Activated effector memory CD4-positive, alpha-beta T cell treated with Interleukin-2 at 50 U/mL for 16 hours (primary cell): ENCODE results near the gene TM9SF1.
"Not testable (repeated sequence)": the region's sequence is repeated elsewhere in the genome, so short reads cannot be mapped to it uniquely, and the experiment has no call there.

Experiments used
- DNase-seq: peaks from one replicate; pipeline ENCODE4 v3.0.0-alpha.2; 2020

Gene TM9SF1

GRCh38 chr14:24222987-24223386, 27.7 kb upstream of the TM9SF1 start:
- not testable (repeated sequence) for DNase-seq

GRCh38 chr14:24219521-24219920, 24.3 kb upstream of the TM9SF1 start:
- DNase-seq, result no peak

GRCh38 chr14:24219080-24219479, 23.8 kb upstream of the TM9SF1 start:
- no peak for DNase-seq

- not testable (repeated sequence) for DNase-seq
Observed at GRCh38 chr14:24216876-24217275, 21.6 kb upstream of the TM9SF1 start.

- DNase-seq, result no peak
Observed at GRCh38 chr14:24216345-24216699, 21.1 kb upstream of the TM9SF1 start.

GRCh38 chr14:24215495-24216344, 20.5 kb upstream of the TM9SF1 start, which contains the start of gene MDP1:
MDP1 (minus strand) TSS chr14:24216066; CDS start chr14:24215955, 111 bp downstream.
- DNase-seq, result peak; percentile 83

- DNase-seq, result no peak
Observed at GRCh38 chr14:24213866-24214662, 18.8 kb upstream of the TM9SF1 start.

GRCh38 chr14:24212924-24213865, 18.0 kb upstream of the TM9SF1 start, which contains the start of gene CHMP4A:
CHMP4A (minus strand) TSS chr14:24213488; CDS start chr14:24213439, 49 bp downstream.
- peak; percentile 93 for DNase-seq

- no peak for DNase-seq
Observed at GRCh38 chr14:24211311-24211710, 16.1 kb upstream of the TM9SF1 start.

GRCh38 chr14:24207625-24208024, 12.4 kb upstream of the TM9SF1 start:
- DNase-seq, result no peak

GRCh38 chr14:24207104-24207551, 11.9 kb upstream of the TM9SF1 start:
- no peak for DNase-seq

GRCh38 chr14:24206260-24207103, 11.2 kb upstream of the TM9SF1 start:
- DNase-seq, result no peak

- no peak for DNase-seq
Observed at GRCh38 chr14:24204163-24205146, 9.2 kb upstream of the TM9SF1 start.

GRCh38 chr14:24203249-24203886, 8.1 kb upstream of the TM9SF1 start:
- DNase-seq, result not testable (repeated sequence)

- DNase-seq, result not testable (repeated sequence)
Observed at GRCh38 chr14:24202538-24202937, 7.3 kb upstream of the TM9SF1 start.

- no peak for DNase-seq
Observed at GRCh38 chr14:24198814-24199524, 3.7 kb upstream of the TM9SF1 start.

- no peak for DNase-seq
Observed at GRCh38 chr14:24197056-24197450, 1.8 kb upstream of the TM9SF1 start.

- no peak for DNase-seq
Observed at GRCh38 chr14:24196071-24197055, 1.1 kb upstream of the TM9SF1 start.
